ENCODE results near the gene CSMD2. TPM values are rescaled to one million over a fixed set of nuclear protein-coding genes. Genes with fewer than 3 reads are reported as not detected.

CSMD2 gene
- total and polyA plus RNA-seq, 2 experiments from 2014 or later = 5.3 to 16.6 TPM

DNA sequence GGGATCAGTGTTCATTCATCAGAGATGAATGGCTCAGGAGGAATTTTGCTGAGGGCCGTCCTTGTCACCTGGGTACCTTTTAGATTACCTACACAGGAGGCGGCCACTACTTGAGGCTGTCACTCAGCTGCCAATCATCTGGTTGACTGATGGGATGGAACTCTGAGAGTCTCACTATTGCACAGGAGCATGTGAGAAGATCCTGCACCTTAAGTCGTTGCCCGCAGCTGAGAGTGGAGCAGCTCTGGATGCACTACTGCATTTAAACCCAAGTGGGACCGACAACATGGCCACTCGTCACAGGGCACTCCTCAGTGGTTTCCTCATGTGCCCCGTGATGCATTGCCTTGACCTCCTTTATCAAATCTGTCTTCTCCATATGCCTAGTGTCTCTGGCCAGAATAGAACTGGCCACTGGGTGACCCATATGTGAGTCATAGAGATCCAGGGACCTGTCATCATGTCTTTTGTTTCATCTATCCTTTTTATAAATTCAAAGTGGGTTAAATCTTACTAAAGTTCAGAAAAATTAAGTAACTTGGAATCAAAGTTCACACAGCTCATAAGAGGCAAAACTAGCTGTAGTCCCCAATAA lies 527.1 kb downstream of the CSMD2 start (continued):
- TF ChIP-seq, protein P1, sequence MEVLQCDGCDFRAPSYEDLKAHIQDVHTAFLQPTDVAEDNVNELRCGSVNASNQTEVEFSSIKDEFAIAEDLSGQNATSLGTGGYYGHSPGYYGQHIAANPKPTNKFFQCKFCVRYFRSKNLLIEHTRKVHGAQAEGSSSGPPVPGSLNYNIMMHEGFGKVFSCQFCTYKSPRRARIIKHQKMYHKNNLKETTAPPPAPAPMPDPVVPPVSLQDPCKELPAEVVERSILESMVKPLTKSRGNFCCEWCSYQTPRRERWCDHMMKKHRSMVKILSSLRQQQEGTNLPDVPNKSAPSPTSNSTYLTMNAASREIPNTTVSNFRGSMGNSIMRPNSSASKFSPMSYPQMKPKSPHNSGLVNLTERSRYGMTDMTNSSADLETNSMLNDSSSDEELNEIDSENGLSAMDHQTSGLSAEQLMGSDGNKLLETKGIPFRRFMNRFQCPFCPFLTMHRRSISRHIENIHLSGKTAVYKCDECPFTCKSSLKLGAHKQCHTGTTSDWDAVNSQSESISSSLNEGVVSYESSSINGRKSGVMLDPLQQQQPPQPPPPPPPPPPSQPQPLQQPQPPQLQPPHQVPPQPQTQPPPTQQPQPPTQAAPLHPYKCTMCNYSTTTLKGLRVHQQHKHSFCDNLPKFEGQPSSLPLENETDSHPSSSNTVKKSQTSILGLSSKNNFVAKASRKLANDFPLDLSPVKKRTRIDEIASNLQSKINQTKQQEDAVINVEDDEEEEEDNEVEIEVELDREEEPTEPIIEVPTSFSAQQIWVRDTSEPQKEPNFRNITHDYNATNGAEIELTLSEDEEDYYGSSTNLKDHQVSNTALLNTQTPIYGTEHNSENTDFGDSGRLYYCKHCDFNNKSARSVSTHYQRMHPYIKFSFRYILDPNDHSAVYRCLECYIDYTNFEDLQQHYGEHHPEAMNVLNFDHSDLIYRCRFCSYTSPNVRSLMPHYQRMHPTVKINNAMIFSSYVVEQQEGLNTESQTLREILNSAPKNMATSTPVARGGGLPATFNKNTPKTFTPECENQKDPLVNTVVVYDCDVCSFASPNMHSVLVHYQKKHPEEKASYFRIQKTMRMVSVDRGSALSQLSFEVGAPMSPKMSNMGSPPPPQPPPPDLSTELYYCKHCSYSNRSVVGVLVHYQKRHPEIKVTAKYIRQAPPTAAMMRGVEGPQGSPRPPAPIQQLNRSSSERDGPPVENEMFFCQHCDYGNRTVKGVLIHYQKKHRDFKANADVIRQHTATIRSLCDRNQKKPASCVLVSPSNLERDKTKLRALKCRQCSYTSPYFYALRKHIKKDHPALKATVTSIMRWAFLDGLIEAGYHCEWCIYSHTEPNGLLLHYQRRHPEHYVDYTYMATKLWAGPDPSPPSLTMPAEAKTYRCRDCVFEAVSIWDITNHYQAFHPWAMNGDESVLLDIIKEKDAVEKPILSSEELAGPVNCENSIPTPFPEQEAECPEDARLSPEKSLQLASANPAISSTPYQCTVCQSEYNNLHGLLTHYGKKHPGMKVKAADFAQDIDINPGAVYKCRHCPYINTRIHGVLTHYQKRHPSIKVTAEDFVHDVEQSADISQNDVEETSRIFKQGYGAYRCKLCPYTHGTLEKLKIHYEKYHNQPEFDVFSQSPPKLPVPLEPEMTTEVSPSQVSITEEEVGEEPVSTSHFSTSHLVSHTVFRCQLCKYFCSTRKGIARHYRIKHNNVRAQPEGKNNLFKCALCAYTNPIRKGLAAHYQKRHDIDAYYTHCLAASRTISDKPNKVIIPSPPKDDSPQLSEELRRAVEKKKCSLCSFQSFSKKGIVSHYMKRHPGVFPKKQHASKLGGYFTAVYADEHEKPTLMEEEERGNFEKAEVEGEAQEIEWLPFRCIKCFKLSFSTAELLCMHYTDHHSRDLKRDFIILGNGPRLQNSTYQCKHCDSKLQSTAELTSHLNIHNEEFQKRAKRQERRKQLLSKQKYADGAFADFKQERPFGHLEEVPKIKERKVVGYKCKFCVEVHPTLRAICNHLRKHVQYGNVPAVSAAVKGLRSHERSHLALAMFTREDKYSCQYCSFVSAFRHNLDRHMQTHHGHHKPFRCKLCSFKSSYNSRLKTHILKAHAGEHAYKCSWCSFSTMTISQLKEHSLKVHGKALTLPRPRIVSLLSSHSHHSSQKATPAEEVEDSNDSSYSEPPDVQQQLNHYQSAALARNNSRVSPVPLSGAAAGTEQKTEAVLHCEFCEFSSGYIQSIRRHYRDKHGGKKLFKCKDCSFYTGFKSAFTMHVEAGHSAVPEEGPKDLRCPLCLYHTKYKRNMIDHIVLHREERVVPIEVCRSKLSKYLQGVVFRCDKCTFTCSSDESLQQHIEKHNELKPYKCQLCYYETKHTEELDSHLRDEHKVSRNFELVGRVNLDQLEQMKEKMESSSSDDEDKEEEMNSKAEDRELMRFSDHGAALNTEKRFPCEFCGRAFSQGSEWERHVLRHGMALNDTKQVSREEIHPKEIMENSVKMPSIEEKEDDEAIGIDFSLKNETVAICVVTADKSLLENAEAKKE (CRISPR knock-in tag; IDR thresholded peaks at IDR 0.05) = no peak
- TF ChIP-seq ZNF114 (CRISPR knock-in tag; IDR thresholded peaks at IDR 0.05) = no peak

DNA sequence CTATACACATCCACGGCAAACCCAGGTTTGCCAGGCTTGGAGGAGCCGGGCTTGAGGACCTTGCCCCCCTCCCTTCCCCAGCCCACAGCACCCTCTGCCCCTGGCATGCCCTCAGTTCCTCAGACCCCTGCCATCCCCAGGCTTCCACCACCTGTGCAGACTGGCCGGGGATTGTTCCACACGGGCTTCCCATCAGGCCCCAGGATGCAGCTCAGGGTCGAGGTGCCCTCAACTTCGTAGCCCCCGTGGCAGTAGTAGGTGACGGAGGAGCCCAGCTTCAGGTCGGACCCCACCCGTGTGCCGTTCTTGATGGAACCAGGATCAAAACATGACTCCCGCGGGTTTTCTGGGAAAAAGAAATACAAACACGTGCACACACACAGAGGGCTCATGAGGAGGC lies 528.8 kb downstream of the CSMD2 start:
- Mint-ChIP-seq H3K27ac (no peak overlapping the region), H3K27me3 (ENCODE audit: insufficient read depth, low read depth, poor library complexity) (peaks cover 10% of the 10 kb centered on the region)
- TF ChIP-seq NANOG (IDR thresholded peaks at IDR 0.05; ENCODE audit: borderline replicate concordance) (no peak), EZH2 (IDR thresholded peaks at IDR 0.05; ENCODE audit: low read depth, unreplicated experiment) (no peak), ZNF114 (CRISPR knock-in tag; IDR thresholded peaks at IDR 0.05) (no peak), JUNB (IDR thresholded peaks at IDR 0.05; ENCODE audit: unreplicated experiment) (no peak), ZNF331 (CRISPR knock-in tag; IDR thresholded peaks at IDR 0.05; ENCODE audit: low read depth) (no peak), STAT1 (IDR thresholded peaks at IDR 0.05; ENCODE audit: unreplicated experiment) (no peak)
- TF ChIP-seq, protein P2, sequence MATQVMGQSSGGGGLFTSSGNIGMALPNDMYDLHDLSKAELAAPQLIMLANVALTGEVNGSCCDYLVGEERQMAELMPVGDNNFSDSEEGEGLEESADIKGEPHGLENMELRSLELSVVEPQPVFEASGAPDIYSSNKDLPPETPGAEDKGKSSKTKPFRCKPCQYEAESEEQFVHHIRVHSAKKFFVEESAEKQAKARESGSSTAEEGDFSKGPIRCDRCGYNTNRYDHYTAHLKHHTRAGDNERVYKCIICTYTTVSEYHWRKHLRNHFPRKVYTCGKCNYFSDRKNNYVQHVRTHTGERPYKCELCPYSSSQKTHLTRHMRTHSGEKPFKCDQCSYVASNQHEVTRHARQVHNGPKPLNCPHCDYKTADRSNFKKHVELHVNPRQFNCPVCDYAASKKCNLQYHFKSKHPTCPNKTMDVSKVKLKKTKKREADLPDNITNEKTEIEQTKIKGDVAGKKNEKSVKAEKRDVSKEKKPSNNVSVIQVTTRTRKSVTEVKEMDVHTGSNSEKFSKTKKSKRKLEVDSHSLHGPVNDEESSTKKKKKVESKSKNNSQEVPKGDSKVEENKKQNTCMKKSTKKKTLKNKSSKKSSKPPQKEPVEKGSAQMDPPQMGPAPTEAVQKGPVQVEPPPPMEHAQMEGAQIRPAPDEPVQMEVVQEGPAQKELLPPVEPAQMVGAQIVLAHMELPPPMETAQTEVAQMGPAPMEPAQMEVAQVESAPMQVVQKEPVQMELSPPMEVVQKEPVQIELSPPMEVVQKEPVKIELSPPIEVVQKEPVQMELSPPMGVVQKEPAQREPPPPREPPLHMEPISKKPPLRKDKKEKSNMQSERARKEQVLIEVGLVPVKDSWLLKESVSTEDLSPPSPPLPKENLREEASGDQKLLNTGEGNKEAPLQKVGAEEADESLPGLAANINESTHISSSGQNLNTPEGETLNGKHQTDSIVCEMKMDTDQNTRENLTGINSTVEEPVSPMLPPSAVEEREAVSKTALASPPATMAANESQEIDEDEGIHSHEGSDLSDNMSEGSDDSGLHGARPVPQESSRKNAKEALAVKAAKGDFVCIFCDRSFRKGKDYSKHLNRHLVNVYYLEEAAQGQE (IDR thresholded peaks at IDR 0.05; ENCODE audit: unreplicated experiment) = no peak
- TF ChIP-seq, protein P3, sequence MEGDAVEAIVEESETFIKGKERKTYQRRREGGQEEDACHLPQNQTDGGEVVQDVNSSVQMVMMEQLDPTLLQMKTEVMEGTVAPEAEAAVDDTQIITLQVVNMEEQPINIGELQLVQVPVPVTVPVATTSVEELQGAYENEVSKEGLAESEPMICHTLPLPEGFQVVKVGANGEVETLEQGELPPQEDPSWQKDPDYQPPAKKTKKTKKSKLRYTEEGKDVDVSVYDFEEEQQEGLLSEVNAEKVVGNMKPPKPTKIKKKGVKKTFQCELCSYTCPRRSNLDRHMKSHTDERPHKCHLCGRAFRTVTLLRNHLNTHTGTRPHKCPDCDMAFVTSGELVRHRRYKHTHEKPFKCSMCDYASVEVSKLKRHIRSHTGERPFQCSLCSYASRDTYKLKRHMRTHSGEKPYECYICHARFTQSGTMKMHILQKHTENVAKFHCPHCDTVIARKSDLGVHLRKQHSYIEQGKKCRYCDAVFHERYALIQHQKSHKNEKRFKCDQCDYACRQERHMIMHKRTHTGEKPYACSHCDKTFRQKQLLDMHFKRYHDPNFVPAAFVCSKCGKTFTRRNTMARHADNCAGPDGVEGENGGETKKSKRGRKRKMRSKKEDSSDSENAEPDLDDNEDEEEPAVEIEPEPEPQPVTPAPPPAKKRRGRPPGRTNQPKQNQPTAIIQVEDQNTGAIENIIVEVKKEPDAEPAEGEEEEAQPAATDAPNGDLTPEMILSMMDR (conservative IDR thresholded peaks at IDR 0.05; ENCODE audit: low read depth in 2 of 2) = no peak

More for the DNA sequence above, 528.8 kb downstream of the CSMD2 start:
- Histone ChIP-seq H3K4me2 (peak overlapping the region; percentile 66; the same call in 1 of the 2 replicates), H3K27ac (ENCODE audit: low read depth) (no peak overlapping the region), H3K4me1 (ENCODE audit: insufficient read depth) (peaks cover 9% of the 10 kb centered on the region; the same call in 1 of the 2 replicates), H2AFZ (no peak overlapping the region), H3K9me2 (ENCODE audit: insufficient read depth) (peaks cover 16% of the 10 kb centered on the region; the same call in 1 of the 2 replicates), H3K4me3 (no peak overlapping the region), H3F3A (replicated peaks; ENCODE audit: low read depth) (no peaks in the 10 kb centered on the region), H3K36me3 (ENCODE audit: insufficient read depth) (no peaks in the 10 kb centered on the region), H3K79me2 (replicated peaks; ENCODE audit: insufficient read depth) (no peaks in the 10 kb centered on the region), H3K27me3 (ENCODE audit: insufficient read depth) (no peaks in the 10 kb centered on the region), H4K20me1 (replicated peaks; ENCODE audit: insufficient read depth) (no peaks in the 10 kb centered on the region)
- no peaks in the 10 kb centered on the region; the same call in 2 of the 3 replicates for H3K9me3 Mint-ChIP-seq
- peaks cover 29% of the 10 kb centered on the region for H3K4me1 Mint-ChIP-seq
- no peak for DNase-seq (ENCODE audit: low spot score)
- no peak overlapping the region for H3K4me3 Mint-ChIP-seq
- peaks cover 28% of the 10 kb centered on the region for H3K36me3 Mint-ChIP-seq (ENCODE audit: low read depth)
- no peak for ATAC-seq
